Skin of body (tissue), 2 donors: ENCODE measurements around the gene VPS13C. TPM values are rescaled to one million over a fixed set of nuclear protein-coding genes. Genes with fewer than 3 reads are reported as not detected.
"Not testable (repeated sequence)": the region's sequence is repeated elsewhere in the genome, so short reads cannot be mapped to it uniquely, and the experiment has no call there.

ENCODE experiments used
- DNase-seq: peaks from one replicate; lab custom pipeline; 2025; lab: John Stamatoyannopoulos, UW
- total RNA-seq: library from RNA; depleted of rRNA; stranded (reverse); fragments of >200 nt; gene quantifications from one replicate; pipeline ENCODE4 v1.2.3, GENCODE V29; 2014

The VPS13C gene
- total RNA-seq, 1 donor from 2014 or later = 81.8 TPM

DNA sequence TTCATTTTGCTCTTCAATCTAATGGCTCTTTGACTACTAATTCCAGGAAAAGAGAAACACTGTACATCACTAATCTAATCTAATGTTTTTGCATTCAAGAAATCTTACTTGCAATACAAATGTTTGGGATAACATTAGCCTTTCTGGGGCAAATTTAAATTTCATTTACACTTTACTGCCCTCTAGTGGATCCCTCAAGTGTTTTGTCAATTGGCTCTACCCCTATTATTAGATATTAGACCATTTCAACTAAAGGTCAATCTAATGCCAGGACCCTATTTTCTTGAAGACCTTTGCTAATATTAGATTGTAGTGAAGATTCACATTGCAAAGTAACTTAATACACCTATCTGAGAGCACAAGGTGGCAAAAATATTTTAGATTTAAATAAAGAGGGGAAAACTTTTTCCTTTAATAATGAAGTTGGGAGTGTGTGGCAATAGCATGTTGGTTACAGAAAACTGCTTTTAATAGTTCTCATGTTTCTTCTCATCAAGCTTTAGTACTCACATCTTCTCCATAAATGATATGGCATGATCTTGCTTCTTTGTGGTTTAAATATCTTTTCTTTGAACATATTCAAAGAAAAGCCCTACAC lies 11.6 kb upstream of the VPS13C start:
- no peak for DNase-seq

DNA sequence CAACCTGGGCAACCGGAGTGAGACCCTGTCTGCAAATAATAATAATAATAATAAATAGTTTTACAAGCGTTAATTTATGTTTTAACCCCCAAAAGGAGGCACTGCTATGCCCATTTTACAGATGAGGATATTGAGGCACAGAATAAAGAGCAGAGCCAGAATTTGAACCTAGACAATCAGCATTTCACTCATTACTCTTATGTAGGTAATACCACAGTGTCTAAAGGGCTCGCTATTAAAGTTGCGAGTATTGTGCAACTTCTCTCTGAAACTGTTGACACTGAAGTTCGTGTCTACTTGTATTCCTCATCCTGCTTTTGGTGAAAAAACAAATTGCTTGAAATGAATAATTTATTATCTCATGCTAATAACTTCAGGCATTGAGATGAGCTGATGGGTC lies 9.3 kb upstream of the VPS13C start:
- DNase-seq = no peak

DNA sequence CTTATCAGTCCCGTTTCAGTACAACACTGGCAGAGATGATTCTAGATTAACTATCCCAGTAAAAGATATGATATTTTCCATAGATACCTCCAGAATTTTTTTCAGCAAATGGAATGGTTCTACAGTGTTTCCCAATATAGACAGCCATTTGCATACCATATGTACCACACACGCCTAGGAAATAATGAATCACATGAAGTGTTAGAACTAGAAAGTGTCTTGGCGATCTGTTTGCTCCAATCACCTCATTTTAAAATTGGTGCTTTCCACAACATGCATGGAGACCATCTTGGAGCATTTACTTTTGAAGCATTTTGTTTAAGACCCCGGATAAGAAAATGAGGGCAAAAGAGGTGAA lies 8.5 kb upstream of the VPS13C start:
- DNase-seq = peak; percentile 49

DNA sequence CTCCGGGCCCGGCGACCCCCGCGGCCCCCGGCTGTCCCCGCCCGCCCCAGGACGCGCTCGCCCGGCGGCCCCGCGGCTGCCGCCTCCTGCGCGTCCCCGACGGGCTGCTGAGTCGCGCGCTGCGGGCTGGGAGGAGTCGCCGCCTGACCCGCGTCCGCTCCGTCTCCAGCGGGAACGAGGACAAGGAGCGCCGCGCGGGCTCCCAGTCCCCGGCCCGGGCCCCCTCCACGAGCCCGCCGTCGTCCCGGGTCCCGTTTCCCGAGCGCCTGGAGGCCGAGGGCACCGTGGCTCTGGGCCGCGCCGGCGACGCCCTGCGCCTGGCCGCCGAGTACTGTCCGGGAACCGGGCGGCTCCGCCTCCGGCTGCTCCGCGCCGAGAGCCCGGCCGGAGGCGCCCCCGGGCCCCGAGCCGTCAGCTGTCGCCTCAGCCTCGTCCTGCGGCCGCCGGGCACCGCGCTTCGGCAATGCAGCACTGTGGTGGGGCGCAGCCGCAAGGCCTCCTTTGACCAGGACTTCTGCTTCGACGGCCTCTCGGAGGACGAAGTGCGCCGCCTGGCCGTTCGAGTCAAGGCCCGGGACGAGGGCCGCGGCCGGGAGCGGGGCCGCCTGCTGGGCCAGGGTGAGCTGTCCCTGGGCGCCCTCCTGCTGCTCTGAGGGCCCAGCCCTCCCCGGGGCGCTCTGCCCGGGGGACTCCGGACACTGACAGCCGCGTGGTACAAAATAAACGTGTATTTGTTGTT lies 8.0 kb upstream of the VPS13C start:
- DNase-seq = no peak

DNA sequence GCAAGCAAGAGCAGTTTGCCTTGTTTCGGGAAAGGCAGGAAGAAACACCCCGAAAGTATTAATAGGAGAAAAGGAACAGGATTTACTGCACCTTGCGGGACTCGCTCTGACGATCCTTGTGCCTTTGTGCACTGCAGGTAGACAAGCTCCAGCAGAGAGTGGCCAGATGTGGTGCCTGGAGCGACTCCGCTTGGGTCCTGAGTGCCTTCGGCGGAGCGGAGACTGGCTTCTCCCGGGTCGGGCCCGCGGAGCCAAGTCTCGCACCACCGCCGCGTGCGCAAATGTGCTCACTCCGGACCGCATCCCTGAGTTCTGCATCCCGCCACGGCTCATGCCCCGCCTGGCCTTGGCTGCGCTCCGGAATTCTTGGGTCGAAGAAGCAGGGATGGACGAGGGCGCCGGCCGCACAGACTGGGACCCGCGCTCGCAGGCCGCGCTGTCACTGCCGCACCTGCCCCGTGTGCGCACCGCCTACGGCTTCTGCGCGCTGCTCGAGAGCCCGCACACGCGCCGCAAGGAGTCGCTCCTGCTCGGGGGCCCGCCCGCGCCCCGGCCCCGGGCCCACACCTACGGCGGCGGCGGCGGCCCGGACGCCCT lies 7.3 kb upstream of the VPS13C start:
- no peak for DNase-seq

- DNase-seq = peak; percentile 10
Measured at GRCh38 chr15:62066663-62067447, 6.6 kb upstream of the VPS13C start, which contains the start of gene C2CD4A. TSS of gene C2CD4A (plus strand) at chr15:62066977. CDS start at chr15:62067614, 637 bp downstream.

- no peak for DNase-seq
Measured at GRCh38 chr15:62063825-62064635, 3.8 kb upstream of the VPS13C start.

DNA sequence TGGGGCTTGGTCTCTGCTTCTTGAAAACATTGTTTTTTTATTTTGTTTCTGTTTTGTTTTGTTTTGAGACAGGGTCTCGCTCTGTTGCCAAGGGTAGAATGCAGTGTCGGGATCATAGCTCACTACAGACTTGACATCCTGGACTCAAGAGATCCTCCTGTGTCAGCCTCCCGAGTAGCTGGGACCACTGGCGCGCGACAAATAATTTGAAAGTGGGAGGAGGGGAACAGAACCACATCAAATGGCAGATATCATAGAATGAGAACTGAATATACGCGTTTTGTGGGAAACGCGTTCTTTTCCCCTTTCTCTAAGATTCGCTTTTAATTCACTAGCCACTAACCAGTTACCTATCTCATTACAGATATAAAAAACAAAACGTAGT lies 641 bp upstream of the VPS13C start:
- no peak for DNase-seq

- peak; percentile 39 for DNase-seq
Measured at GRCh38 chr15:62059816-62060112, 483 bp downstream of the VPS13C start.

DNA sequence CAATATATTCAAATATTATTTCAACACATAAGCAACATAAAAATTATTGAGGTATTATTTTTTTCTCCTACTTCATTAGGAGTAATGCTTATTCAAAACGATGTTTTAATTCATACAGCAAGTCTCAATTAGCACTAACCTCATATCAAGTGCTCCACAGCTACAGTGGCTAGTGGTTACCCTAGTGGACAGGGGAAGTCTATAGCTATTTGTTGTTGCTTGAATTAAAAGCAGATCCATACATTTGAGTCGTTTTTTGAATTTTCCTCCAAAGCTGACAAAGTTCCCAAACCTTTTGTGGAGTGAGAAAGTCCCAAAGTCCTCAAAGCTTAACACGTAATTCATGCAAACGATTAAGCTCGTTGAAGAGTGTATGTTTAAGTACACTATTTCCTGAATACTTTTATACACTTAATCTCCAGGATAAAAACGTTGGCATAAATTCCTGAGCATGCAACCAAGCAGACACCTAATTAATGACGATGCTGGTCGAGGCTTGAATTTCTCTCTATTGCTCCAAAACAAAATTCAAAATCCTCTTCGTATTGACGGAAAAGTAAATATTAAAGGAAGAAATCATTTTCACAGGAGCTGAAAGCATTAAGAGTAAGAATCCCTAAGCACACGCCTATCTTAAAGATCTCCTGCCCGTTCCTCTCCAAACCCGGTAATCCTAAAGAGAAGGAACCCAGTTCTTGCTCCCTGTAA lies 985 bp downstream of the VPS13C start:
- DNase-seq = no peak

DNA sequence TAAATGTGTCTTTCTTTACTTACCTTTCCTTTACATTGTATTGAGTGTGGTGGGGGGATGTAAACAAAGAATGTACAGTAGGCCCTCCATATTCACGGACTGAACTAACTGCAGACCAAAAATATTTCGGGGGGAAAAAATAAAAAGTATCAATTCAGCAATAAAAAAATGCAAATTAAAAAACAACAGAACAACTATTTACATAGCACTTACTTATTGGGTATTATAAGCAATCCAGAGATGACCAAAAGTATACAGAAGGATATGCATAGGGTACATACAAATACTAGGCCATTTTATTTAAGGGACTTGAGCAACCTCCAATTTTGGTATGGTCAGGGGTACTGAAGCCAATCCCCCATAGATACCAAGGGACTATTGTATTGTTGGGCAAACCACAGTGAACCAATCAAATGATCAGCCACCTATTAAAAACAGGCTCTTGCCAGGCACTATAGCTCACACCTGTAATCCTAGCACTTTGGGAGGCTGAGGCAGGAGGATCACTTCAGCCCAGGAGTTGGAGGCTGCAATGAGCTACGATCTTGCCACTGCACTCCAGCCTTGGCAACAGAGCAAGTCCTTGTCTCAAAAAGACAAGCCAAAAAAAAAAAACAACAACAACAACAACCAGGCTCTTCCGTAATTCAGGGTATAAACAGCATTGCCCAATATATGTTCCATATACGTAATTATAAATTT lies 1.8 kb downstream of the VPS13C start:
- no peak for DNase-seq

GRCh38 chr15:62057341-62057980 lies 2.8 kb downstream of the VPS13C start:
- DNase-seq = no peak

DNA sequence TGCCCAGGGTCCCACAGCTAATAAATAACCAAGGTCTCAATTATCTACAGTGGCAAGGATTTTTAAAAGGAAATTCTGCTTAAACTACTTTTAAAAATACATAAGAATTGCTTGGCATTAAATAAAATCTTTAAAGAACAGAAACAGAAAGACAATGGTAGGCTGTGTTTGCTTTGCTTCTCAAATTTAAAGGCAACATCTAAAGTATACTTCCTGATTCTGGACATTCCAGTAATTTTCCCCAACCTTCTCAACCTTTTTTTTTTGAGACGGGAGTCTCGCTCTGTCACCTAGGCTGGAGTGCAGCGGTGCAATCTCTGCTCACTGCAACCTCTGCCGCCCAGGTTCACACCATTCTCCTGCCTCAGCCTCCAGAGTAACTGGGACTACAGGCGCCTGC lies 5.3 kb downstream of the VPS13C start:
- no peak for DNase-seq

DNA sequence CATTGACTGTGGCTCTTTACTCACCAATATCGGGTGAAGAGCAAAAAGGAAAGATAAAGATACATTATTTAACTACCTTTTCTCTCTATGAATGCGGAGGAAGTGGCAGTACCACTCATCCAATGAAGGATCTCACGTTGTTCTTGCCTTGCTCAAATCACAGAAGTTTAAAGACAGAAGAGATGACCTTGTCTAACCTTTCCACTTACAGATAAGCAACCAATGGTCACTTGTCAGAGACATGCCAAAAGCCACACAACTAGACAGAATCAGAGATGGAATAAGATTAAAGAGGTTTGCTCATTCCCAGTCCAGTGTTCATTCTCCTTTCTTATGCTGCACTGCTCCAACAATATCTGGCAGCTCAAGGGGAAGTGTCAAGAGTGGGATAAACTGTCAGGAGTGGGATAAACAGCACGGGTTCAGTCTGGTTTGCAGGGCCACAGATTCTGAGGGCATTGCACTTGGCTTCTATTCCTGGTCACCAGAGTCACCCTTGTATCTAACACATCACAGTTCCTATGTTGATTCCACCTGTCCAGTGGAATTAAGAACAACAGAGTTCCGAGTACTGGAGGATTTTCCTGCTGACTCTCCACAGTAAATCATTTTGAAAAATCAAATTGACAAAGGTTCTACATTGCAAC lies 6.7 kb downstream of the VPS13C start:
- no peak for DNase-seq

DNA sequence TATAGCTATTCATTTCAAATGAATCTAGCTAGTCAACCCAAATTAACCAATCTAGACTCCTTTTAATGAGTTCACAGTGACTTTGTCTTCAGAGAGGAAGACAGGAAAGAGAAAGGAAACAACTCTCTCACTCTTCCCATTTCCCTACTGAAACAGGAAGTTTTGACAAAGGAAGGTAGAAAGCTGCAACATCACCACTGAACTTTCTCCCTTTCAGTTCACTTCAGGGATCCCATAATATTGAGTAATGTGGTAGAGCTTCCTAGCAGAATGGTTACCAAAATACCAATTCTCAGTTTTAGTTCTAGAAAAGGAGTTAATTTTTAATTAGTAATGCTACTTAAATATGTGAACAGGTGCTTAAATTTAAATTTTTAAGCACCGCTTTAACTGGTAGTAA lies 7.5 kb downstream of the VPS13C start:
- no peak for DNase-seq

- no peak for DNase-seq
Measured at GRCh38 chr15:62051166-62051565, 9.1 kb downstream of the VPS13C start.

GRCh38 chr15:62050115-62050514 lies 10.1 kb downstream of the VPS13C start:
- DNase-seq = no peak

GRCh38 chr15:62048254-62048653 lies 12.0 kb downstream of the VPS13C start:
- not testable (repeated sequence) for DNase-seq

- no peak for DNase-seq
Measured at GRCh38 chr15:62047282-62047827, 12.9 kb downstream of the VPS13C start.
